Measurements from ENCODE around the gene STEAP4. TPM values are rescaled to one million over a fixed set of nuclear protein-coding genes. Genes with fewer than 3 reads are reported as not detected.

The STEAP4 gene
- total and polyA plus RNA-seq, 2 experiments from 2014 or later, result 0.06 TPM; not detected in 1

DNA sequence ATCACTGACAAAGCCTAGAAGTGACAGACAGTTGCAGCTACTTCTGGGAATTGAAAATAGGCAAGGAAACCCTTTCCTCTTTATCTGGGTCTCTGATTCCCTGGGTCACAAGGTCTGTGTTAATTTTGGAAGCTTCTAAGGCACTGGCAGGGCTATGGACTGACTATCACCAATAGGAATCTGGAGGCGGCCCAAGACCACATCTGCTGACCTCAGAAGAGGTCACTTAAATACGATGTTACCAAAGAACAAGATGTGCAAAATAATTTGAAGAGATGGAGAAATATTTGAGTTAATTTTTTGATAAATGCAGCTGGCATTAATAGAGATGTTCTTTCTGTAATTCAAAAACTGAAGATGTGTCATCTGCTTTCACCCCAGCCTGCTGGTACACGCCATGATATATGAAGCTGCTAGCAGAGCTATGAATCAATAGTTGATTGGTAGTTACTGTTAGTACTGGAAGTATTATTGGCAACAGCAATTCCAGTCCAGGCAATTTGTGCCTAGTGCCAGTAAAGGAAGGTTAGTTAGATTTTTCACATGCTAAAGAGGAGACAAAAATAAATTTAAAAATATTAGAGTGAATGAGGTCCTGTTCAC lies 5.5 kb upstream of the STEAP4 start:
- H3K27me3 Mint-ChIP-seq (ENCODE audit: insufficient read depth, low read depth, poor library complexity), result peaks cover 2% of the 10 kb centered on the region
- H4K20me1 ChIP-seq (replicated peaks; ENCODE audit: insufficient read depth), result no peaks in the 10 kb centered on the region
- no peaks in the 10 kb centered on the region for H3K9me3 Mint-ChIP-seq
- no peak overlapping the region for H2AFZ ChIP-seq
- H3K79me2 ChIP-seq (replicated peaks; ENCODE audit: insufficient read depth), result no peaks in the 10 kb centered on the region
- peaks cover 6% of the 10 kb centered on the region for H3K4me1 Mint-ChIP-seq
- TF ChIP-seq ETS1 (IDR thresholded peaks at IDR 0.05) (no peak), EZH2phosphoT487 (IDR thresholded peaks at IDR 0.05; ENCODE audit: unreplicated experiment) (no peak), EZH2 (IDR thresholded peaks at IDR 0.05; ENCODE audit: low read depth, unreplicated experiment) (no peak), CREB1 (CRISPR knock-in tag; IDR thresholded peaks at IDR 0.05; ENCODE audit: low read depth) (no peak), STAT1 (IDR thresholded peaks at IDR 0.05; ENCODE audit: unreplicated experiment) (no peak), NANOG (IDR thresholded peaks at IDR 0.05; ENCODE audit: borderline replicate concordance) (no peak), ZNF114 (CRISPR knock-in tag; IDR thresholded peaks at IDR 0.05) (no peak), REST (IDR thresholded peaks at IDR 0.05; ENCODE audit: unreplicated experiment) (no peak), POLR2AphosphoS5 (IDR thresholded peaks at IDR 0.05; ENCODE audit: low read depth) (no peak), ZNF462 (CRISPR knock-in tag; IDR thresholded peaks at IDR 0.05) (no peak), JUNB (IDR thresholded peaks at IDR 0.05; ENCODE audit: unreplicated experiment) (no peak), ZNF331 (CRISPR knock-in tag; IDR thresholded peaks at IDR 0.05; ENCODE audit: low read depth) (no peak)
- TF ChIP-seq, protein P1, sequence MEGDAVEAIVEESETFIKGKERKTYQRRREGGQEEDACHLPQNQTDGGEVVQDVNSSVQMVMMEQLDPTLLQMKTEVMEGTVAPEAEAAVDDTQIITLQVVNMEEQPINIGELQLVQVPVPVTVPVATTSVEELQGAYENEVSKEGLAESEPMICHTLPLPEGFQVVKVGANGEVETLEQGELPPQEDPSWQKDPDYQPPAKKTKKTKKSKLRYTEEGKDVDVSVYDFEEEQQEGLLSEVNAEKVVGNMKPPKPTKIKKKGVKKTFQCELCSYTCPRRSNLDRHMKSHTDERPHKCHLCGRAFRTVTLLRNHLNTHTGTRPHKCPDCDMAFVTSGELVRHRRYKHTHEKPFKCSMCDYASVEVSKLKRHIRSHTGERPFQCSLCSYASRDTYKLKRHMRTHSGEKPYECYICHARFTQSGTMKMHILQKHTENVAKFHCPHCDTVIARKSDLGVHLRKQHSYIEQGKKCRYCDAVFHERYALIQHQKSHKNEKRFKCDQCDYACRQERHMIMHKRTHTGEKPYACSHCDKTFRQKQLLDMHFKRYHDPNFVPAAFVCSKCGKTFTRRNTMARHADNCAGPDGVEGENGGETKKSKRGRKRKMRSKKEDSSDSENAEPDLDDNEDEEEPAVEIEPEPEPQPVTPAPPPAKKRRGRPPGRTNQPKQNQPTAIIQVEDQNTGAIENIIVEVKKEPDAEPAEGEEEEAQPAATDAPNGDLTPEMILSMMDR (conservative IDR thresholded peaks at IDR 0.05; ENCODE audit: low read depth in 2 of 2), result no peak
- H3F3A ChIP-seq (replicated peaks; ENCODE audit: low read depth), result no peaks in the 10 kb centered on the region
- no peaks in the 10 kb centered on the region for H3K36me3 Mint-ChIP-seq (ENCODE audit: low read depth)
- peaks cover 8% of the 10 kb centered on the region for H3K27me3 ChIP-seq (ENCODE audit: insufficient read depth)
- H3K27ac ChIP-seq (ENCODE audit: low read depth), result no peak overlapping the region
- ATAC-seq (no peak), DNase-seq (ENCODE audit: low spot score) (no peak)
- peaks cover 4% of the 10 kb centered on the region; the same call in 1 of the 2 replicates for H3K4me1 ChIP-seq (ENCODE audit: insufficient read depth)
- H3K27ac Mint-ChIP-seq, result no peak overlapping the region
- no peak overlapping the region for H3K4me2 ChIP-seq
- no peak overlapping the region for H3K4me3 ChIP-seq
- H3K4me3 Mint-ChIP-seq, result no peak overlapping the region
- no peaks in the 10 kb centered on the region for H3K36me3 ChIP-seq (ENCODE audit: insufficient read depth)
- H3K9me2 ChIP-seq (ENCODE audit: insufficient read depth), result no peaks in the 10 kb centered on the region

Measured in GM23338 (cell line).